GM21737 (cell line): ENCODE results near the gene C6orf136.
A peak's percentile ranks its signal among the peaks of the same experiment; 100 is the strongest.

Experiments used
- ATAC-seq: cut with Tn5 transposase; IDR thresholded peaks from one replicate; pipeline ENCODE4 v1.9.1; 2021; ENCODE audit warnings: mild to moderate bottlenecking, moderate library complexity; ENCODE audit not compliant: unreplicated experiment

Gene C6orf136

GRCh38 chr6:30685157-30686008 lies 38.5 kb downstream of the C6orf136 start:
- ATAC-seq: no peak

DNA sequence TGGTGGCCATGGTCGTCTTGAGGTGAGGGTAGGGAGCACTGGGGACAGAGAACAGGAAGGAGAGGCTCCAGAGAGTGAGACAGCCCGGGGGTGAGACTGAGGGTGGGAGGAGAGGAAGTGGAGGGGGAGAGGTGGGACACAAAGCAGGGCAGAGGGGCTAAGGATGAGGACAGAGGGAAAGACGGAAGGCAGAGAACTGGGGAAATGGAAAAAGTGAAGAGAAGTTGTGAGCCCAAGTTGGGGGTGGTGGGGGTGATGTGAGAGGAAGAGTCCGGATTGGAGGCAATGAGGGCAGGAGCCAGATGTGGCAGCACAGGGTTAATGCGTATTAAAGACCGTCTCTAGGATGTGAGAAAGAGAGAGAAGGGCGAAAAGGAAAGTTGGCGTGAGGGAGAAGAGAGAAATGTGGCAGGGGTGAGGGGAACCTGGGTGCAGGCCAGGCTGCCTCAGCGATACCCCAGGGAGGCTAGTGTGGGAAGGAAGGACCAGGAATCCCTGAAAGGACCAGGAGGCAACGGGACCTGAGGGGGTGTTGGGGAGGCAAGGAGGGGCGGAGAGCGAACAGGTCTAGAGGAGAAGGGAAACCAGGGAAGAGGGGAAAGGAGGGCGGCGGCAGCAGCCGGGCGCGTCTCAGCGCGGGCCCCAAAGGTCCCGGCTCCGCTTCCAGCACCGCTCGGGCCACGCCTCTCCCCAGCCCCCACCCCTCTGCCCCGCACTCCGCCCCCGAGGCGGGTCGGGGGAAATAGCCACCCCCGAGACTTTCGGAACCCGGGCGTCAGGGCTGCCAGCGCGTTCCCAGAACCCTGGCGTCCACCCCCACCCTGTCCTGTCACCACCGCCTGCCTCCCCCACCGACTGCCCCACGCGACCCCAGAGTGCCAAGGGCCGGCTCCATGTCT lies 39.3 kb downstream of the C6orf136 start, which contains the start of gene PPP1R18:
Gene PPP1R18, minus strand, starts transcription at position 637 of the 899 bp plus-strand sequence. Its CDS starts 627 bp downstream, at position 10.
- ATAC-seq: no peak

- ATAC-seq: peak; percentile 45
Observed at GRCh38 chr6:30686908-30687658, 40.1 kb downstream of the C6orf136 start.

- no peak for ATAC-seq
Observed at GRCh38 chr6:30687659-30688431, 40.9 kb downstream of the C6orf136 start.

- ATAC-seq: no peak
Observed at GRCh38 chr6:30688569-30688968, 41.6 kb downstream of the C6orf136 start.

DNA sequence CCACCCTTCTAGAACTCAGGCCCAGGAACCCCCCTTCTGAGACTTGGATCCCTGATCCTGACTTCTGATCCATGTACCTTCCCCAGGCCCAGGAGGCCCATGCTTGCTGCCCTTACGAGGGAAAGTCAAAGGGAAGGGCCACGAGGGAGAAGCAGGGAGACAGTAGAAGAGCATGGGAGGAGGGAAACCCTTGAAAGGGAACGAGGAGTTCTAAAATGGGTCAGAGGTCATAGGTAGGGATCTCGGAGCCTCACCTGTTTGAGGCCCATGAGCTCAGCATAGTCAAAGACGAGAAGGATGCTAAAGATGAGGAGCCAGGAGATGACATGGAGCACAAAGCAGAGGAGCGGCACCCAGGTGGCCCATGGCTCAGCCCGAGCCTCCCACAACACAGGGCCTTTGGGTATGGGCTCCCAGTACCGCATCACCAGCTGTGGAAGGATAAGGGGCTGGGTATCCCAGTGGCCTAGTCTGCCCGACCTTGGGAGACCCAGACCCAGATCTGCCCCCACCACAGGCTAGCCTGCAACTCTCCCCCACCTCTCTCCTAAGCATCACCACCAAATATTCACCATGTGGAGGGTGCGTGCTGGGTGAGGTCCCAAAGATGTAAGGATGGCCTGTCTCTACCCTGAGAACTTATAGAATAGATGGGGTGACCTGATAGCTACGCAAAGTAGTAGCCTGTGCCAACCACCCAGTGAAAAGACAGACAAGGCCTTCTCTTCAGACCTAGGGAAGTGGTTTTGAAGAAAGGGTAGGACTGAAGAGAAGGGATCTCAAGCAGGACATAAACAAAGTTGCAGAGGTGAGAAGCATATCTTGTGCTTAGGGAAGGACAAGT lies 42.3 kb downstream of the C6orf136 start:
- ATAC-seq: no peak

DNA sequence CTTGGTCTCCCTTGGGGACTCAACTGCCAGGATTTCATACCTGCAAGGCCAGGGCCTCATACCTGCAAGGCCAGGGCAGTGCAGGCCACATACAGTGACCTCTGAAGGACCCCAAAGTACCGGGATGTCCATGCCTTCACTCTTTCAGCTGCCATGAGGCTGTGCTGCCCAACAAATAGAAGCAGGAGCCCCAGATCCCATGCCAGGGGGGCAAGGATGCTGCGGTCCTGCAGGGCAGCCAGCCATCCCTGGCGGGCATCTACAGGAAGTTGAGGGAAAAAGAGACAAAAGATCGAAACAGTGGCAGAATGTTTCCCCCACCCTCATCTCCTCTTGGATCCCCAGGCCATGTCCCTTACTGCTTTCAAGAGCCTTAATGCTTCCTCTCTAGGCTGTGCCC lies 43.1 kb downstream of the C6orf136 start:
- ATAC-seq: no peak

- ATAC-seq: peak; percentile 31
Observed at GRCh38 chr6:30690403-30691207, 43.7 kb downstream of the C6orf136 start, which contains the start of gene NRM. Gene NRM, minus strand, starts transcription at chr6:30690984. Its CDS starts 10 bp downstream, at chr6:30690974.

DNA sequence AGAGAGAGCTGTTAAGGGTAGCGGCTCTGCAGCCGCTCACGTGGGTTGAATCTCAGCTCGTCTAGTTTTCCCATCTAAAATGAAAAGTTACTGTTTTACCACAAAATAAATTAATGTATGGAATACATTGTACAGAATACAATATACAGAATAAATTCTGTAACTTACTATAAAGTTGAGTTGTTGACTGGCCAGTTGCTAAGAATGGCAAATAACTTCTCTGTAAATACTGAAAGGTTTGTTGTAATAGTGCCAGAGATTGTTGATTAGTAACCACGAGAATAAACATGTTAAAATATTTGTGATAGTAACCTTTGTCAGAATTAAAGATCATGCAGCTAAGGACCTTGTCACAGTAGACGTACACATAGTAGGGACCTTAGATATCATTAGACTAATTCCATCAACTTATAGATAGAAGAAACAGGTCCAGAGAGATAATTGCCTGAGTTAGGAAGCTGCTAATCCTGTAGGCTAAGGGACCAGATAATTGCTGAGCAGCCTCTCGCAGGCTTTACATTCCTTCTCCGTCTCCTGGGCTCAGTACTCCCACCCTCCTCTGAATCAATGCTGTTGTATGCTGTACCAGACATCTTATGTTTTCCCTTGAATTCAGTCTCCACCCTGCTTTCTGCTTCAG lies 44.4 kb downstream of the C6orf136 start:
- ATAC-seq: no peak

GRCh38 chr6:30696432-30696831 lies 49.5 kb downstream of the C6orf136 start:
- ATAC-seq: no peak

DNA sequence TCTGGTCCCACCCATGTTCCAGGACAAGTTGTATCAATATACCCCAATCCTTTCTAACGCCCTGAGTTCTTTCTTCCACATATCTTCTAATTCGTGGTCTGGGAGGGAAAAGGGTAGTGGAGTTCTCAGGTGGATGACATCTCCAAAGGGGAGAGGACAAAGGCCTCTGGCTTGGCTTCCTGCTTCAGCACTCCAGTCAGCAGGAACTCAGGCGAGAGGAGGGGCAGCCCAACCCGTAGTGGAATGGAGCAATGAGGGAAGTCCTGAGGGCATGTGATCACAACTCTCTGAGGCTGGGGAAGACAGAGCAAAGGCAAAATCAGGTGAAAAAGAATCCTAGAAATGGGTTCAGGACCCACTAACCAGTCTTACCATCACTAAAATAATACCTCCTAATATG lies 53.4 kb downstream of the C6orf136 start:
- no peak for ATAC-seq
